GM12874 (cell line): ENCODE results near the gene EMILIN2.

Experiments
- CTCF ChIP-seq: IDR thresholded peaks from 2 replicates; pipeline ENCODE4 v1.5.1; 2011; ENCODE audit warnings: low read depth, mild to moderate bottlenecking, control low read depth, low read length, moderate library complexity; ENCODE audit not compliant: insufficient read depth

Gene EMILIN2

GRCh38 chr18:2895391-2895790, 48.6 kb downstream of the EMILIN2 start:
- TF ChIP-seq CTCF: no peak

GRCh38 chr18:2896990-2897389, 50.2 kb downstream of the EMILIN2 start:
- no peak for TF ChIP-seq CTCF

GRCh38 chr18:2897448-2898185, 50.8 kb downstream of the EMILIN2 start:
- TF ChIP-seq CTCF: no peak

GRCh38 chr18:2898186-2898640, 51.4 kb downstream of the EMILIN2 start:
- TF ChIP-seq CTCF: no peak

GRCh38 chr18:2900684-2901422, 54.0 kb downstream of the EMILIN2 start:
- no peak for TF ChIP-seq CTCF

- TF ChIP-seq CTCF: no peak
Measured at GRCh38 chr18:2901423-2901985, 54.7 kb downstream of the EMILIN2 start.

GRCh38 chr18:2902327-2902726, 55.5 kb downstream of the EMILIN2 start:
- TF ChIP-seq CTCF: no peak
